ENCODE results near the gene PRDM5. TPM values are rescaled to one million over a fixed set of nuclear protein-coding genes. Genes with fewer than 3 reads are reported as not detected.

The PRDM5 gene
- total RNA-seq, 3 donors from 2014 or later (not counting 1 experiment from before 2014, with no cell fraction given): not detected

DNA sequence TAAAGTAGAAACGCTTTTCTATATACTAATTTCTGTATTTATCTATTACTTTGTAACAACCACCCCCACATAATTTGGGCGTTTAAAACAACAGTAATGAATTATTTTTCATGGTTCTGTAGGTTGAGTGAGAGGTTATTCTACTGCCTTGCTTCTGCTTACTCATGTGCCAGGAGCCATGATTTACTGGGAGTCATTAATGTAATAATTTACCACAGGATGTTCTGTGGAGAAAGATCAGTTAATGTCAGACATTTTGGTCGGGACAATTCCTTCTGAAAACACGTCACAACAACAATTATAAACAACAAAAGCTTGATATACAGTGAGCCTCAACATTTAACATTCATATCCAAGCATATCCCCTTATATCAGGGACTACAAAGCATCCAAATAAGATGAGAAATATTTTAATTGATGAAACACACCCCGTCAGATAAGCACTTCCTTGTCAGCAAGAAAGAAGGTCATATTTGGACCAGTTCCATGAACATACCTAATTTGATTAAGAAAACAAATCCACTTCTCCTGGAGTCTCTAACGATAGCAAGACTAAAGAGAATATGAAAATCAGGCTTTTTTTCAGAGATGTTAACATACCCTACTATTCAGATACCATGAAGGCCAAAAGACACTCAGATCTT lies 238.5 kb downstream of the PRDM5 start:
- intact Hi-C loops (cut with micrococcal nuclease): no loop called here
- Histone ChIP-seq H3K36me3 (ENCODE audit: control insufficient read depth, insufficient read depth, low read length) (no peaks in the 10 kb centered on the region), H3K27ac (ENCODE audit: low read length) (no peak overlapping the region), H3K4me1 (ENCODE audit: control insufficient read depth, insufficient read depth, low read length) (no peaks in the 10 kb centered on the region), H3K9me3 (ENCODE audit: control insufficient read depth, insufficient read depth, low read length) (no peaks in the 10 kb centered on the region), H3K27me3 (ENCODE audit: control insufficient read depth, insufficient read depth, low read length) (no peaks in the 10 kb centered on the region), H3K4me3 (ENCODE audit: low read length) (no peak overlapping the region)
- peaks cover 2 to 10% of the 10 kb centered on the region in 2 donors for H3K9me3 Mint-ChIP-seq
- no peaks in the 10 kb centered on the region for H3K27me3 Mint-ChIP-seq (ENCODE audit: low read depth in 2 of 2)
- H3K4me3 Mint-ChIP-seq: no peak overlapping the region
- H3K27ac Mint-ChIP-seq: no peak overlapping the region
- DNase-seq (no peak), ATAC-seq (no peak)
- TF ChIP-seq, protein P1, sequence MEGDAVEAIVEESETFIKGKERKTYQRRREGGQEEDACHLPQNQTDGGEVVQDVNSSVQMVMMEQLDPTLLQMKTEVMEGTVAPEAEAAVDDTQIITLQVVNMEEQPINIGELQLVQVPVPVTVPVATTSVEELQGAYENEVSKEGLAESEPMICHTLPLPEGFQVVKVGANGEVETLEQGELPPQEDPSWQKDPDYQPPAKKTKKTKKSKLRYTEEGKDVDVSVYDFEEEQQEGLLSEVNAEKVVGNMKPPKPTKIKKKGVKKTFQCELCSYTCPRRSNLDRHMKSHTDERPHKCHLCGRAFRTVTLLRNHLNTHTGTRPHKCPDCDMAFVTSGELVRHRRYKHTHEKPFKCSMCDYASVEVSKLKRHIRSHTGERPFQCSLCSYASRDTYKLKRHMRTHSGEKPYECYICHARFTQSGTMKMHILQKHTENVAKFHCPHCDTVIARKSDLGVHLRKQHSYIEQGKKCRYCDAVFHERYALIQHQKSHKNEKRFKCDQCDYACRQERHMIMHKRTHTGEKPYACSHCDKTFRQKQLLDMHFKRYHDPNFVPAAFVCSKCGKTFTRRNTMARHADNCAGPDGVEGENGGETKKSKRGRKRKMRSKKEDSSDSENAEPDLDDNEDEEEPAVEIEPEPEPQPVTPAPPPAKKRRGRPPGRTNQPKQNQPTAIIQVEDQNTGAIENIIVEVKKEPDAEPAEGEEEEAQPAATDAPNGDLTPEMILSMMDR (IDR thresholded peaks at IDR 0.05): no peak
- H3K4me1 Mint-ChIP-seq: no peaks in the 10 kb centered on the region
- WGBS (ENCODE audit: insufficient coverage): 24% methylated on average over 3 of the region's 6 CpGs
- no peaks in the 10 kb centered on the region for H3K36me3 Mint-ChIP-seq

DNA sequence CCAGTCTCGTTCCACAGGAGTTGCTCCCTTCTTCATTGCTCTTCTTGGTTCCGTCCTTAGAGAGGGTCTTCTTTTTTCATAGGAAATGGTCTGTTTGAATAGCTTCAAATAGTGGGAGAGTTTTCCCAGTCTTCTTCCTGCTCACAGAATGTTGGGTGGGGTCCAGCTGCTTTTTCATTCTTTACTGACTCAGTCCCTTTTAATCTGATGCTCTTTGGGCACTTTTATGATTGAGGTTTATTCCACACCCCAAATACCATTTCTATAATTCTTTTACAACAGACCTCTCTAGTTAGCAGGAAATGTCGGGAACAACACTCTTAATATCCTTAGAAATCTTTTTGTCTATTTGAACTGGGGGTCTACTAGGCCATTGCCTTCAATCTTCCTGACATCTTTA lies 239.5 kb downstream of the PRDM5 start:
- no peaks in the 10 kb centered on the region for H3K36me3 ChIP-seq (ENCODE audit: control insufficient read depth, insufficient read depth, low read length)
- intact Hi-C loops (cut with micrococcal nuclease): no loop called here
- no peak overlapping the region for H3K27ac ChIP-seq (ENCODE audit: low read length)
- H3K4me1 ChIP-seq (ENCODE audit: control insufficient read depth, insufficient read depth, low read length): no peaks in the 10 kb centered on the region
- H3K27me3 ChIP-seq (ENCODE audit: control insufficient read depth, insufficient read depth, low read length): no peaks in the 10 kb centered on the region
- Mint-ChIP-seq H3K27me3 (ENCODE audit: low read depth in 2 of 2) (no peaks in the 10 kb centered on the region), H3K4me1 (no peaks in the 10 kb centered on the region), H3K9me3 (peaks cover 2 to 4% of the 10 kb centered on the region in 2 donors), H3K27ac (no peak overlapping the region), H3K4me3 (no peak overlapping the region), H3K36me3 (no peaks in the 10 kb centered on the region)
- DNase-seq: no peak
- TF ChIP-seq, protein P1 (IDR thresholded peaks at IDR 0.05): no peak
- H3K9me3 ChIP-seq (ENCODE audit: control insufficient read depth, insufficient read depth, low read length): no peaks in the 10 kb centered on the region
- ATAC-seq: no peak
- 86% methylated on average over 3 of the region's 3 CpGs for WGBS (ENCODE audit: insufficient coverage)
- H3K4me3 ChIP-seq (ENCODE audit: low read length): no peak overlapping the region

DNA sequence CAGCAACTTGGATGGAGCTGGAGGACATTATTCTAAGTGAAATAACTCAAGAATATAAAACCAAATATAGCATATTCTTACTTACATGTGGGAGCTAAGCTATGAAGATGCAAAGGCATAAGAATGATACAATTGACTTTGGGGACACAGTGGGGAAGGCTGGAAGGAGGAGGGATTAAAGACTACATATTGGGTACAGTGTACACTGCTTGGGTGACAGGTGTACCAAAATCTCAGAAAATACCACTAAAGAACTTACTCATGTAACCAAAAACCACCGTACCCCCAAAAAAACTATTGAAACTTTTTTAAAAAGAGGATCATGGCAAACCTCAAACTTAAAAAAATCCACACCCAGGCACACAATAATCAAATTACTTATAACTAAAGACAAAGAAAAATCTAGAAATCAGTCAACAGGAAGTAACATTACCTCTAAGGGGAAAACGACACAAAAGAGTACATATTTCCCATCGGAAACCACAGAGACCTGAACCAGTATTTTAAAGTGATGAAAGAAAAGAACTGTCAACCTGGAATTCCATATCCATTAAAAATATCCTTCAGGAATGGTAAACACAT lies 241.8 kb downstream of the PRDM5 start:
- TF ChIP-seq, protein P1 (IDR thresholded peaks at IDR 0.05): no peak
- Mint-ChIP-seq H3K36me3 (no peaks in the 10 kb centered on the region), H3K4me1 (no peaks in the 10 kb centered on the region), H3K27me3 (ENCODE audit: low read depth in 2 of 2) (no peaks in the 10 kb centered on the region), H3K4me3 (no peak overlapping the region), H3K9me3 (peaks cover 10% of the 10 kb centered on the region in 2 donors), H3K27ac (no peak overlapping the region)
- WGBS (ENCODE audit: insufficient coverage): 31% methylated on average over 1 of the region's 3 CpGs
- intact Hi-C loops (cut with micrococcal nuclease): no loop called here
- Histone ChIP-seq H3K4me3 (ENCODE audit: low read length) (no peak overlapping the region), H3K4me1 (ENCODE audit: control insufficient read depth, insufficient read depth, low read length) (no peaks in the 10 kb centered on the region), H3K27me3 (ENCODE audit: control insufficient read depth, insufficient read depth, low read length) (no peaks in the 10 kb centered on the region), H3K36me3 (ENCODE audit: control insufficient read depth, insufficient read depth, low read length) (no peaks in the 10 kb centered on the region), H3K27ac (ENCODE audit: low read length) (no peak overlapping the region), H3K9me3 (ENCODE audit: control insufficient read depth, insufficient read depth, low read length) (no peaks in the 10 kb centered on the region)
- ATAC-seq: no peak
- DNase-seq: no peak

DNA sequence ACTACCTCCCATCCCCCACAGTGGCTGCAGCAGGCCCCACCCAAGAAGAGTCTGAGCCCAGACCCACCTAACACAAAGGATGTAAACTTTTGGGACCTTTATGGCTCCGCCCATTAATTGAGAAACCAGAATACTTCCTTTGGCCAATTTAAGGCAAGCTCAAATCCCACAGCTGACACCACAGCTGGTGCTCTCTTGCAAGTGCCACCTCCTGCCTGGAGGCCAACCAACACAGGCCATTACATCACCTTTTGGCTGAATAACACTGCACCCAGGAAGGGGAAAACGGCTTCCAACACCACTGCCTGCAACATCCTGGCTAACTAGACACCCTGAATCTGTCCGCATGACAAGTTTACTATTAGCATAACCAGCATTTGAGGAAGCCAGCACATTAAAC lies 248.8 kb downstream of the PRDM5 start:
- peaks cover 15 to 22% of the 10 kb centered on the region in 2 donors for H3K9me3 Mint-ChIP-seq
- TF ChIP-seq, protein P1 (IDR thresholded peaks at IDR 0.05): no peak
- WGBS (ENCODE audit: insufficient coverage): 82% methylated on average over 3 of the region's 3 CpGs
- no peaks in the 10 kb centered on the region for H3K4me1 ChIP-seq (ENCODE audit: control insufficient read depth, insufficient read depth, low read length)
- no peak overlapping the region for H3K4me3 ChIP-seq (ENCODE audit: low read length)
- H3K4me3 Mint-ChIP-seq: no peak overlapping the region
- H3K27me3 Mint-ChIP-seq (ENCODE audit: low read depth in 2 of 2): no peaks in the 10 kb centered on the region
- no peaks in the 10 kb centered on the region for H3K36me3 ChIP-seq (ENCODE audit: control insufficient read depth, insufficient read depth, low read length)
- DNase-seq (no peak), ATAC-seq (no peak)
- no peak overlapping the region for H3K27ac Mint-ChIP-seq
- no peak overlapping the region for H3K27ac ChIP-seq (ENCODE audit: low read length)
- no peaks in the 10 kb centered on the region for H3K4me1 Mint-ChIP-seq
- H3K27me3 ChIP-seq (ENCODE audit: control insufficient read depth, insufficient read depth, low read length): no peaks in the 10 kb centered on the region
- H3K36me3 Mint-ChIP-seq: peaks cover 5% of the 10 kb centered on the region
- H3K9me3 ChIP-seq (ENCODE audit: control insufficient read depth, insufficient read depth, low read length): peaks cover 11% of the 10 kb centered on the region
- intact Hi-C loops (cut with micrococcal nuclease): no loop called here

Measured in natural killer cell (primary cell).